ENCODE measurements around the gene RPL18A. TPM values are rescaled to one million over a fixed set of nuclear protein-coding genes. Genes with fewer than 3 reads are reported as not detected.

Gene RPL18A
- total and polyA plus RNA-seq, 2 of the 13 experiments (the other 11 are each of a cell fraction or from before 2014, with no cell fraction given), result 1,471 to 2,004 TPM

DNA sequence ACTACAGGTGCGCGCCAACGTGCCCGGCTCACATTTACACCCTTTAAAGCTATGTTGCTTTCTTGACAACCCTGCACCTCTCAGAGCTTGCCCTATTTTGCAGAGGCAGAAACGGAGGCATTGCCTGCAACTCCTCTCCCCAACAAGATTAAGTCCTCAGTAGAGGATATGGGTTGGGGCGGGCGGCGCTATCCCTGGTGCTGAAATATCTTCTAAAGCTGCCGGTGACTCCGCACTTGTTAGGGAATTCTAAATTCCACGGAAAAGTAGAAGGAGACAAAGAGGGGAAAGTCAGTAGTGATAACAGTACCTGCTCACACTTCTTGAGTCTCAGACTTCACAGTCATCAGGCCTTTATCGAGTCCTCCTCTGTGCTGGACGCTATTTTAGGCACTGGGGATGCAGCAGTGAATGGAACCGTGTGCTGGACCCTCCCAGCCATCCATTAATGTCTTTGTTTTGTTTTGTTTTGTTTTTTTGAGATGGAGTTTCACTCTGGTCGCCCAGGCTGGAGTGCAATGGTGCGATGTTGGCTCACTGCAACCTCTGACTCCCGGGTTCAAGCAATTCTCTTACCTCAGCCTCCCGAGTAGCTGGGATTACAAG, 30.0 kb downstream of the RPL18A start (continued):
- TF ChIP-seq, protein P1, sequence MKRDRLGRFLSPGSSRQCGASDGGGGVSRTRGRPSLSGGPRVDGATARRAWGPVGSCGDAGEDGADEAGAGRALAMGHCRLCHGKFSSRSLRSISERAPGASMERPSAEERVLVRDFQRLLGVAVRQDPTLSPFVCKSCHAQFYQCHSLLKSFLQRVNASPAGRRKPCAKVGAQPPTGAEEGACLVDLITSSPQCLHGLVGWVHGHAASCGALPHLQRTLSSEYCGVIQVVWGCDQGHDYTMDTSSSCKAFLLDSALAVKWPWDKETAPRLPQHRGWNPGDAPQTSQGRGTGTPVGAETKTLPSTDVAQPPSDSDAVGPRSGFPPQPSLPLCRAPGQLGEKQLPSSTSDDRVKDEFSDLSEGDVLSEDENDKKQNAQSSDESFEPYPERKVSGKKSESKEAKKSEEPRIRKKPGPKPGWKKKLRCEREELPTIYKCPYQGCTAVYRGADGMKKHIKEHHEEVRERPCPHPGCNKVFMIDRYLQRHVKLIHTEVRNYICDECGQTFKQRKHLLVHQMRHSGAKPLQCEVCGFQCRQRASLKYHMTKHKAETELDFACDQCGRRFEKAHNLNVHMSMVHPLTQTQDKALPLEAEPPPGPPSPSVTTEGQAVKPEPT (CRISPR knock-in tag; IDR thresholded peaks at IDR 0.05; ENCODE audit: low read depth), result no peak
- peak; percentile 36; the same call in 1 of the 2 replicates for TF ChIP-seq RARA (CRISPR knock-in tag; IDR thresholded peaks at IDR 0.05)
- TF ChIP-seq NFATC3 (CRISPR knock-in tag; IDR thresholded peaks at IDR 0.05), result no peak
- TF ChIP-seq, protein P2, sequence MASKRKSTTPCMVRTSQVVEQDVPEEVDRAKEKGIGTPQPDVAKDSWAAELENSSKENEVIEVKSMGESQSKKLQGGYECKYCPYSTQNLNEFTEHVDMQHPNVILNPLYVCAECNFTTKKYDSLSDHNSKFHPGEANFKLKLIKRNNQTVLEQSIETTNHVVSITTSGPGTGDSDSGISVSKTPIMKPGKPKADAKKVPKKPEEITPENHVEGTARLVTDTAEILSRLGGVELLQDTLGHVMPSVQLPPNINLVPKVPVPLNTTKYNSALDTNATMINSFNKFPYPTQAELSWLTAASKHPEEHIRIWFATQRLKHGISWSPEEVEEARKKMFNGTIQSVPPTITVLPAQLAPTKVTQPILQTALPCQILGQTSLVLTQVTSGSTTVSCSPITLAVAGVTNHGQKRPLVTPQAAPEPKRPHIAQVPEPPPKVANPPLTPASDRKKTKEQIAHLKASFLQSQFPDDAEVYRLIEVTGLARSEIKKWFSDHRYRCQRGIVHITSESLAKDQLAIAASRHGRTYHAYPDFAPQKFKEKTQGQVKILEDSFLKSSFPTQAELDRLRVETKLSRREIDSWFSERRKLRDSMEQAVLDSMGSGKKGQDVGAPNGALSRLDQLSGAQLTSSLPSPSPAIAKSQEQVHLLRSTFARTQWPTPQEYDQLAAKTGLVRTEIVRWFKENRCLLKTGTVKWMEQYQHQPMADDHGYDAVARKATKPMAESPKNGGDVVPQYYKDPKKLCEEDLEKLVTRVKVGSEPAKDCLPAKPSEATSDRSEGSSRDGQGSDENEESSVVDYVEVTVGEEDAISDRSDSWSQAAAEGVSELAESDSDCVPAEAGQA (IDR thresholded peaks at IDR 0.05; ENCODE audit: low read depth), result no peak
- TF ChIP-seq, protein P2 (CRISPR knock-in tag; IDR thresholded peaks at IDR 0.05; ENCODE audit: borderline replicate concordance), result no peak
- TF ChIP-seq, protein P3, sequence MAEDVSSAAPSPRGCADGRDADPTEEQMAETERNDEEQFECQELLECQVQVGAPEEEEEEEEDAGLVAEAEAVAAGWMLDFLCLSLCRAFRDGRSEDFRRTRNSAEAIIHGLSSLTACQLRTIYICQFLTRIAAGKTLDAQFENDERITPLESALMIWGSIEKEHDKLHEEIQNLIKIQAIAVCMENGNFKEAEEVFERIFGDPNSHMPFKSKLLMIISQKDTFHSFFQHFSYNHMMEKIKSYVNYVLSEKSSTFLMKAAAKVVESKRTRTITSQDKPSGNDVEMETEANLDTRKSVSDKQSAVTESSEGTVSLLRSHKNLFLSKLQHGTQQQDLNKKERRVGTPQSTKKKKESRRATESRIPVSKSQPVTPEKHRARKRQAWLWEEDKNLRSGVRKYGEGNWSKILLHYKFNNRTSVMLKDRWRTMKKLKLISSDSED (CRISPR knock-in tag; IDR thresholded peaks at IDR 0.05), result no peak
- TF ChIP-seq, protein P4, sequence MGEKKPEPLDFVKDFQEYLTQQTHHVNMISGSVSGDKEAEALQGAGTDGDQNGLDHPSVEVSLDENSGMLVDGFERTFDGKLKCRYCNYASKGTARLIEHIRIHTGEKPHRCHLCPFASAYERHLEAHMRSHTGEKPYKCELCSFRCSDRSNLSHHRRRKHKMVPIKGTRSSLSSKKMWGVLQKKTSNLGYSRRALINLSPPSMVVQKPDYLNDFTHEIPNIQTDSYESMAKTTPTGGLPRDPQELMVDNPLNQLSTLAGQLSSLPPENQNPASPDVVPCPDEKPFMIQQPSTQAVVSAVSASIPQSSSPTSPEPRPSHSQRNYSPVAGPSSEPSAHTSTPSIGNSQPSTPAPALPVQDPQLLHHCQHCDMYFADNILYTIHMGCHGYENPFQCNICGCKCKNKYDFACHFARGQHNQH (CRISPR knock-in tag; IDR thresholded peaks at IDR 0.05), result peak; percentile 25; the same call in 1 of the 2 replicates
- TF ChIP-seq JUNB (CRISPR knock-in tag; IDR thresholded peaks at IDR 0.05; ENCODE audit: borderline replicate concordance), result no peak
- TF ChIP-seq RBM22 (optimal IDR thresholded peaks at IDR 0.05; ENCODE audit: low read length), result no peak
- peak; percentile 14; the same call in 1 of the 2 replicates for TF ChIP-seq ZNF331 (CRISPR knock-in tag; IDR thresholded peaks at IDR 0.05)
- TF ChIP-seq MIXL1 (CRISPR knock-in tag; IDR thresholded peaks at IDR 0.05), result 0 out of 2 replicates have a peak, but pooled peaks have one; percentile 47
- TF ChIP-seq, protein P5, sequence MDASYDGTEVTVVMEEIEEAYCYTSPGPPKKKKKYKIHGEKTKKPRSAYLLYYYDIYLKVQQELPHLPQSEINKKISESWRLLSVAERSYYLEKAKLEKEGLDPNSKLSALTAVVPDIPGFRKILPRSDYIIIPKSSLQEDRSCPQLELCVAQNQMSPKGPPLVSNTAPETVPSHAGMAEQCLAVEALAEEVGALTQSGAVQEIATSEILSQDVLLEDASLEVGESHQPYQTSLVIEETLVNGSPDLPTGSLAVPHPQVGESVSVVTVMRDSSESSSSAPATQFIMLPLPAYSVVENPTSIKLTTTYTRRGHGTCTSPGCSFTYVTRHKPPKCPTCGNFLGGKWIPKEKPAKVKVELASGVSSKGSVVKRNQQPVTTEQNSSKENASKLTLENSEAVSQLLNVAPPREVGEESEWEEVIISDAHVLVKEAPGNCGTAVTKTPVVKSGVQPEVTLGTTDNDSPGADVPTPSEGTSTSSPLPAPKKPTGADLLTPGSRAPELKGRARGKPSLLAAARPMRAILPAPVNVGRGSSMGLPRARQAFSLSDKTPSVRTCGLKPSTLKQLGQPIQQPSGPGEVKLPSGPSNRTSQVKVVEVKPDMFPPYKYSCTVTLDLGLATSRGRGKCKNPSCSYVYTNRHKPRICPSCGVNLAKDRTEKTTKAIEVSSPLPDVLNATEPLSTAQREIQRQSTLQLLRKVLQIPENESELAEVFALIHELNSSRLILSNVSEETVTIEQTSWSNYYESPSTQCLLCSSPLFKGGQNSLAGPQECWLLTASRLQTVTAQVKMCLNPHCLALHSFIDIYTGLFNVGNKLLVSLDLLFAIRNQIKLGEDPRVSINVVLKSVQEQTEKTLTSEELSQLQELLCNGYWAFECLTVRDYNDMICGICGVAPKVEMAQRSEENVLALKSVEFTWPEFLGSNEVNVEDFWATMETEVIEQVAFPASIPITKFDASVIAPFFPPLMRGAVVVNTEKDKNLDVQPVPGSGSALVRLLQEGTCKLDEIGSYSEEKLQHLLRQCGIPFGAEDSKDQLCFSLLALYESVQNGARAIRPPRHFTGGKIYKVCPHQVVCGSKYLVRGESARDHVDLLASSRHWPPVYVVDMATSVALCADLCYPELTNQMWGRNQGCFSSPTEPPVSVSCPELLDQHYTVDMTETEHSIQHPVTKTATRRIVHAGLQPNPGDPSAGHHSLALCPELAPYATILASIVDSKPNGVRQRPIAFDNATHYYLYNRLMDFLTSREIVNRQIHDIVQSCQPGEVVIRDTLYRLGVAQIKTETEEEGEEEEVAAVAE (CRISPR knock-in tag; IDR thresholded peaks at IDR 0.05; ENCODE audit: borderline replicate concordance), result 0 out of 2 replicates have a peak, but pooled peaks have one; percentile 44

All from HepG2 (cell line).